IMR-90 (cell line): ENCODE results near the gene MYL10. TPM values are rescaled to one million over a fixed set of nuclear protein-coding genes. Genes with fewer than 3 reads are reported as not detected.

ENCODE experiments used
- ATAC-seq: fragments of 200-7000 bp; cut with Tn5 transposase; 2 replicates; pipeline ENCODE4 v1.9.1; 2020; ENCODE audit warnings: low read depth, mild to moderate bottlenecking, moderate library complexity
- BruUV-seq: library from RNA; stranded (reverse); fragments of 400-500 nt; replicated peaks from 2 replicates; lab custom pipeline; 2021; lab: Mats Ljungman, UMichigan
- CTCF ChIA-PET: fragments of 300-600 bp; formaldehyde crosslinking; extraction: SDS; loops from one replicate; lab custom pipeline; 2021; ENCODE audit warnings: antibody characterized with exemption; lab: Yijun Ruan, JAX
- POLR2A ChIA-PET: fragments of 300-600 bp; sonication (Branson Sonifier 250); formaldehyde crosslinking; loops from one replicate; lab custom pipeline; 2022; ENCODE audit warnings: antibody characterized with exemption; ENCODE audit not compliant: unreplicated experiment; lab: Charles Lee
- DNase-seq: peaks from one replicate; pipeline ENCODE4 v3.0.0; 2013
- H2AFZ ChIP-seq: replicated peaks from 2 replicates; pipeline ENCODE3; 2013; ENCODE audit warnings: low read length, mild to moderate bottlenecking; ENCODE audit not compliant: poor library complexity
- H2AK5ac ChIP-seq: 2 replicates; pipeline ENCODE4 v1.6.1; 2013; ENCODE audit warnings: low read depth, low read length, inconsistent platforms
- H2AK9ac ChIP-seq: replicated peaks from 2 replicates; pipeline ENCODE3; 2013; ENCODE audit warnings: mild to moderate bottlenecking, low read depth, low read length, moderate library complexity; ENCODE audit not compliant: poor library complexity
- H2BK120ac ChIP-seq: 2 replicates; pipeline ENCODE4 v1.6.1; 2013; ENCODE audit warnings: low read depth, low read length, inconsistent platforms
- H2BK15ac ChIP-seq: 3 replicates; pipeline ENCODE4 v1.6.1; 2013; ENCODE audit warnings: low read depth, low read length, inconsistent platforms
- H2BK20ac ChIP-seq: 2 replicates; pipeline ENCODE4 v1.6.1; 2013; ENCODE audit warnings: low read depth, mild to moderate bottlenecking, inconsistent platforms, low read length, moderate library complexity
- H2BK5ac ChIP-seq: 2 replicates; pipeline ENCODE4 v1.6.1; 2013; ENCODE audit warnings: mild to moderate bottlenecking, low read depth, low read length, inconsistent platforms; ENCODE audit not compliant: poor library complexity, severe bottlenecking
- H3K14ac ChIP-seq: replicated peaks from 2 replicates; pipeline ENCODE4 v1.6.1; 2013; ENCODE audit warnings: low read depth, low read length, inconsistent platforms
- H3K18ac ChIP-seq: 2 replicates; pipeline ENCODE4 v1.6.1; 2013; ENCODE audit warnings: low read depth, low read length, control low read depth
- H3K23ac ChIP-seq: 2 replicates; pipeline ENCODE4 v1.6.1; 2013; ENCODE audit warnings: low read depth, low read length, inconsistent platforms
- H3K27ac ChIP-seq: 2 replicates; pipeline ENCODE4 v1.5.1; 2013; ENCODE audit warnings: mild to moderate bottlenecking, control low read depth, low read length; ENCODE audit not compliant: insufficient read depth
- H3K27me3 ChIP-seq: 2 replicates; pipeline ENCODE4 v1.6.1; 2013; ENCODE audit warnings: low read length; ENCODE audit not compliant: control insufficient read depth, insufficient read depth
- H3K36me3 ChIP-seq: 2 replicates; pipeline ENCODE4 v1.6.1; 2013; ENCODE audit warnings: low read length, mixed read lengths; ENCODE audit not compliant: control insufficient read depth, insufficient read depth
- H3K4ac ChIP-seq: 2 replicates; pipeline ENCODE4 v1.6.1; 2013; ENCODE audit warnings: low read depth, low read length, inconsistent platforms
- H3K4me1 ChIP-seq: 2 replicates; pipeline ENCODE4 v1.6.1; 2013; ENCODE audit warnings: low read length, mixed read lengths; ENCODE audit not compliant: control insufficient read depth, insufficient read depth
- H3K4me2 ChIP-seq: 2 replicates; pipeline ENCODE4 v1.6.1; 2013; ENCODE audit warnings: low read depth, mild to moderate bottlenecking, control low read depth, low read length, moderate library complexity
- H3K4me3 ChIP-seq: 2 replicates; pipeline ENCODE4 v1.5.1; 2013; ENCODE audit warnings: low read depth, mild to moderate bottlenecking, control low read depth, low read length, moderate library complexity; ENCODE audit not compliant: insufficient read depth
- H3K56ac ChIP-seq: 2 replicates; pipeline ENCODE4 v1.6.1; 2013; ENCODE audit warnings: low read length, inconsistent platforms; ENCODE audit not compliant: insufficient read depth; ENCODE audit errors: extremely low read depth
- H3K79me1 ChIP-seq, 2 experiments: 2 replicates each; pipeline ENCODE4 v1.6.1; 2013; ENCODE audit warnings: low read length in 2 of 2, inconsistent platforms in 1 of 2, low read depth in 1 of 2
- H3K9ac ChIP-seq: 2 replicates; pipeline ENCODE4 v1.6.1; 2013; ENCODE audit warnings: low read depth, low read length, control low read depth
- H3K9me1 ChIP-seq: 2 replicates; pipeline ENCODE4 v1.6.1; 2013; ENCODE audit warnings: low read length, inconsistent platforms; ENCODE audit not compliant: insufficient read depth
- H3K9me3 ChIP-seq: 2 replicates; pipeline ENCODE4 v1.6.1; 2013; ENCODE audit warnings: low read length; ENCODE audit not compliant: control insufficient read depth, insufficient read depth
- H4K20me1 ChIP-seq: 2 replicates; pipeline ENCODE4 v1.6.1; 2013; ENCODE audit warnings: low read length, inconsistent platforms; ENCODE audit not compliant: insufficient read depth
- H4K5ac ChIP-seq: 2 replicates; pipeline ENCODE4 v1.6.1; 2013; ENCODE audit warnings: mild to moderate bottlenecking, low read depth, low read length, control low read depth
- H4K8ac ChIP-seq, 2 experiments: 2 replicates each; pipeline ENCODE4 v1.6.1; 2013; ENCODE audit warnings: low read depth in 2 of 2, low read length in 2 of 2, control low read depth in 1 of 2, inconsistent platforms in 1 of 2
- H4K91ac ChIP-seq: 2 replicates; pipeline ENCODE4 v1.6.1; 2013; ENCODE audit warnings: low read depth, low read length, inconsistent platforms; ENCODE audit not compliant: insufficient read depth
- BHLHE40 ChIP-seq: fragments of 150-350 bp; IDR thresholded peaks from 2 replicates; pipeline ENCODE4 v1.6.1; 2016; ENCODE audit warnings: mild to moderate bottlenecking, low read depth, low read length
- CEBPB ChIP-seq: IDR thresholded peaks from 2 replicates; pipeline ENCODE4 v1.6.1; 2012; ENCODE audit warnings: low read depth, low read length, improper control_type of control experiment
- CHD1 ChIP-seq: IDR thresholded peaks from 2 replicates; pipeline ENCODE4 v1.6.1; 2012; ENCODE audit warnings: low read depth, low read length, improper control_type of control experiment
- FOS ChIP-seq: fragments of 150-350 bp; IDR thresholded peaks from 2 replicates; pipeline ENCODE4 v1.6.1; 2016; ENCODE audit warnings: low read depth, low read length
- MXI1 ChIP-seq: IDR thresholded peaks from 2 replicates; pipeline ENCODE4 v1.6.1; 2012; ENCODE audit warnings: low read depth, mild to moderate bottlenecking, low read length, moderate library complexity, borderline replicate concordance
- NFE2L2 ChIP-seq: fragments of 150-350 bp; IDR thresholded peaks from 2 replicates; pipeline ENCODE4 v1.6.1; 2016; ENCODE audit warnings: low read depth, mild to moderate bottlenecking, low read length
- RAD21 ChIP-seq: IDR thresholded peaks from 2 replicates; pipeline ENCODE4 v1.6.1; 2012; ENCODE audit warnings: low read length, improper control_type of control experiment
- RCOR1 ChIP-seq: IDR thresholded peaks from 2 replicates; pipeline ENCODE4 v1.6.1; 2012; ENCODE audit warnings: mild to moderate bottlenecking, low read length, improper control_type of control experiment; ENCODE audit not compliant: insufficient replicate concordance
- RFX5 ChIP-seq: IDR thresholded peaks from 2 replicates; pipeline ENCODE4 v1.8.0; 2012; ENCODE audit warnings: low read depth, mild to moderate bottlenecking, low read length, moderate library complexity
- SMC3 ChIP-seq: fragments of 150-350 bp; IDR thresholded peaks from 2 replicates; pipeline ENCODE4 v1.6.1; 2016; ENCODE audit warnings: low read depth, mild to moderate bottlenecking, antibody characterized with exemption, low read length, moderate library complexity
- WGBS, 2 experiments: methylation state at CpG; one replicate each; pipeline versions ENCODE4 v1.1.5 to v1.1.7; 2013; ENCODE audit warnings: missing lambda C conversion rate in 2 of 2; ENCODE audit not compliant: insufficient read length in 1 of 2; ENCODE audit errors: extremely low coverage in 2 of 2; 5-methylcytosine and 5-hydroxymethylcytosine counted together
- dilution Hi-C: fragments of 300-500 bp; cut with HindIII; formaldehyde crosslinking; loops from one replicate; pipeline ENCODE4 v1.14.3; 2018; ENCODE audit warnings: low sequenced_read_pairs; ENCODE audit not compliant: unreplicated experiment
- in situ Hi-C: fragments of 300-500 bp; cut with MboI; formaldehyde crosslinking; loops from 3 replicates; pipeline ENCODE4 v1.14.3; 2019; ENCODE audit warnings: low sequenced_read_pairs, inconsistent platforms, mixed read lengths
- intact Hi-C: fragments of 100-400 bp; cut with micrococcal nuclease; formaldehyde crosslinking; loops from 2 replicates; pipeline ENCODE4 v1.10.0; 2022
- polyA plus RNA-seq, 3 experiments: library from polyadenylated mRNA; depleted of rRNA; stranded (reverse); fragments of >200 nt; gene quantifications; 2 replicates each; pipeline ENCODE4 v1.2.3, GENCODE V29; 2012; ENCODE audit warnings: low replicate concordance in 1 of 3
- total RNA-seq: library from RNA; depleted of rRNA; stranded (reverse); fragments of >200 nt; gene quantifications from 2 replicates; pipeline ENCODE4 v1.2.3, GENCODE V29; 2012
- TF ChIP-seq, protein P1 (sequence below): fragments of 150-350 bp; IDR thresholded peaks from 2 replicates; pipeline ENCODE4 v1.6.1; 2017; ENCODE audit warnings: mild to moderate bottlenecking, antibody characterized with exemption, low read length, low read depth
- TF ChIP-seq, protein P2 (sequence below): conservative IDR thresholded peaks from 2 replicates; pipeline ENCODE4 v1.5.1; 2012; ENCODE audit warnings: mild to moderate bottlenecking, low read depth, low read length, improper control_type of control experiment
- TF ChIP-seq, protein P3 (sequence below): fragments of 150-350 bp; IDR thresholded peaks from 2 replicates; pipeline ENCODE4 v1.6.1; 2016; ENCODE audit warnings: low read depth, mild to moderate bottlenecking, low read length, moderate library complexity, borderline replicate concordance

The MYL10 gene
- total and polyA plus RNA-seq, 2 of the 4 experiments (the other 2 are of a cell fraction) = not detected

DNA sequence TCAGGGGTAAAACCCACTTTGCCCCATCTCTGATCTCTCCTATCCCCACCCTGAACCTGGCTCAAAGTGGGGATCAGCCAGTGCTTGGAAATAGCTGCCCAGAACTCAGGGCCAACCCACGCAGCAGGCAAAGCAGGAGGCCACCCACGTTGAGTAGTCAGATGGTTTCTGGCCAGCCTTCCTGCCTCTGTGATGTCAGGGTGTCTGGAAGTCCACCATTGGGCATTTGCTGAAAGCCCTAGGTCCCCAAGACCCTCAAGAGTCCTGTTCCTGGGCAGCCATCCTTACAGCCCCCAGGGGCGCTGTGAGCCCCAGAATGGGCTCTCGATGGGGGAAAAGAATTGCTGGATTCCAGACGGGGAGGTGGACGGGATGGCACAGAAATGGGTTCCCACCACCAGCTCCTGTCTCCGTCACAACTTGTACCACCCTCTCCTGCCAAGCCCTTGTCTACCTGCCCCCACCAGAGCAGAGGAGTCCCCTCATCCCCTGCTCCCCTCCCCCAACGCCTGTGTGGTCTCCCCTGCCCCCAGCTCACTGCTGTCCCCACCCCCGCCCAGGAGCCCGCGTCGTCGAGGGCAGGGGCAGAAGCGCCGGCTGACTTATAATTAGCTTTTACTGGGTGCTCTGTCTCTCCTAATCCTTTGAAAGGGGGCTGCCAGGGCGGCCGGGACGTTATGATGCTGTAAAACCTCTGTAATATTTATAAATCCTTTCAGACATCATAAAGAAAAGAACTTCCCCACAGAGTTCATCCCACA lies 3.9 kb downstream of the MYL10 start:
- Histone ChIP-seq H4K91ac (no peak overlapping the region), H4K20me1 (no peaks in the 10 kb centered on the region; the same call in 1 of the 2 replicates), H3K4me1 (no peaks in the 10 kb centered on the region), H4K8ac (no peak overlapping the region), H2BK15ac (no peak overlapping the region), H3K36me3 (no peaks in the 10 kb centered on the region), H4K5ac (no peak overlapping the region), H3K79me1 (no peaks in the 10 kb centered on the region), H3K14ac (no peak overlapping the region), H2BK120ac (no peak overlapping the region), H3K27me3 (peaks cover 33% of the 10 kb centered on the region), H3K27ac (no peak overlapping the region), H3K9me1 (no peaks in the 10 kb centered on the region), H2BK20ac (no peak overlapping the region), H3K56ac (no peak overlapping the region), H2AK5ac (no peak overlapping the region), H2AK9ac (peak overlapping the region; percentile 5), H3K23ac (no peak overlapping the region), H3K4ac (no peak overlapping the region), H2AFZ (no peak overlapping the region), H2BK5ac (no peak overlapping the region), H3K9me3 (no peaks in the 10 kb centered on the region), H3K4me2 (no peak overlapping the region), H3K9ac (no peak overlapping the region), H3K18ac (no peak overlapping the region), H3K4me3 (no peak overlapping the region)
- in situ Hi-C loops (no loop called here), dilution Hi-C loops (no loop called here), intact Hi-C loops (no loop called here)
- POLR2A ChIA-PET = no interaction called here
- TF ChIP-seq, protein P1, sequence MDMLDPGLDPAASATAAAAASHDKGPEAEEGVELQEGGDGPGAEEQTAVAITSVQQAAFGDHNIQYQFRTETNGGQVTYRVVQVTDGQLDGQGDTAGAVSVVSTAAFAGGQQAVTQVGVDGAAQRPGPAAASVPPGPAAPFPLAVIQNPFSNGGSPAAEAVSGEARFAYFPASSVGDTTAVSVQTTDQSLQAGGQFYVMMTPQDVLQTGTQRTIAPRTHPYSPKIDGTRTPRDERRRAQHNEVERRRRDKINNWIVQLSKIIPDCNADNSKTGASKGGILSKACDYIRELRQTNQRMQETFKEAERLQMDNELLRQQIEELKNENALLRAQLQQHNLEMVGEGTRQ = no peak
- TF ChIP-seq RFX5 (no peak), CEBPB (no peak), MXI1 (no peak), FOS (no peak), NFE2L2 (no peak), RCOR1 (no peak), SMC3 (no peak), RAD21 (no peak), BHLHE40 (no peak), CHD1 (no peak)
- TF ChIP-seq, protein P2, sequence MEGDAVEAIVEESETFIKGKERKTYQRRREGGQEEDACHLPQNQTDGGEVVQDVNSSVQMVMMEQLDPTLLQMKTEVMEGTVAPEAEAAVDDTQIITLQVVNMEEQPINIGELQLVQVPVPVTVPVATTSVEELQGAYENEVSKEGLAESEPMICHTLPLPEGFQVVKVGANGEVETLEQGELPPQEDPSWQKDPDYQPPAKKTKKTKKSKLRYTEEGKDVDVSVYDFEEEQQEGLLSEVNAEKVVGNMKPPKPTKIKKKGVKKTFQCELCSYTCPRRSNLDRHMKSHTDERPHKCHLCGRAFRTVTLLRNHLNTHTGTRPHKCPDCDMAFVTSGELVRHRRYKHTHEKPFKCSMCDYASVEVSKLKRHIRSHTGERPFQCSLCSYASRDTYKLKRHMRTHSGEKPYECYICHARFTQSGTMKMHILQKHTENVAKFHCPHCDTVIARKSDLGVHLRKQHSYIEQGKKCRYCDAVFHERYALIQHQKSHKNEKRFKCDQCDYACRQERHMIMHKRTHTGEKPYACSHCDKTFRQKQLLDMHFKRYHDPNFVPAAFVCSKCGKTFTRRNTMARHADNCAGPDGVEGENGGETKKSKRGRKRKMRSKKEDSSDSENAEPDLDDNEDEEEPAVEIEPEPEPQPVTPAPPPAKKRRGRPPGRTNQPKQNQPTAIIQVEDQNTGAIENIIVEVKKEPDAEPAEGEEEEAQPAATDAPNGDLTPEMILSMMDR = no peak
- TF ChIP-seq, protein P3, sequence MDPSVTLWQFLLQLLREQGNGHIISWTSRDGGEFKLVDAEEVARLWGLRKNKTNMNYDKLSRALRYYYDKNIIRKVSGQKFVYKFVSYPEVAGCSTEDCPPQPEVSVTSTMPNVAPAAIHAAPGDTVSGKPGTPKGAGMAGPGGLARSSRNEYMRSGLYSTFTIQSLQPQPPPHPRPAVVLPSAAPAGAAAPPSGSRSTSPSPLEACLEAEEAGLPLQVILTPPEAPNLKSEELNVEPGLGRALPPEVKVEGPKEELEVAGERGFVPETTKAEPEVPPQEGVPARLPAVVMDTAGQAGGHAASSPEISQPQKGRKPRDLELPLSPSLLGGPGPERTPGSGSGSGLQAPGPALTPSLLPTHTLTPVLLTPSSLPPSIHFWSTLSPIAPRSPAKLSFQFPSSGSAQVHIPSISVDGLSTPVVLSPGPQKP = no peak
- DNase-seq (peak; percentile 29), ATAC-seq (peak; percentile 42; the same call in 1 of the 2 replicates)
- no TSS peak for BruUV-seq
- WGBS, 2 experiments = 7% methylated on average over 3 of the region's 18 CpGs; no CpG with 5 or more reads in 1 of the 2 experiments
- CTCF ChIA-PET = no interaction called here
